WTC11 (cell line): ENCODE measurements around the gene FRYL. TPM values are rescaled to one million over a fixed set of nuclear protein-coding genes. Genes with fewer than 3 reads are reported as not detected.

Source experiments
- ATAC-seq: fragments of 200-7000 bp; cut with Tn5 transposase; 2 replicates; pipeline ENCODE4 v1.10.0; 2021; ENCODE audit warnings: mild to moderate bottlenecking, moderate library complexity
- CTCF ChIA-PET: fragments of 300-600 bp; sonication (Branson Sonifier 250); formaldehyde crosslinking; loops from one replicate; lab custom pipeline; 2021; ENCODE audit warnings: antibody characterized with exemption; lab: Charles Lee
- POLR2A ChIA-PET: fragments of 350-600 bp; sonication (Branson Sonifier 250); formaldehyde crosslinking; loops from one replicate; lab custom pipeline; 2021; ENCODE audit warnings: antibody characterized with exemption; lab: Charles Lee
- DNase-seq: peaks from one replicate; pipeline ENCODE4 v3.0.0; 2021; ENCODE audit warnings: low spot score
- H3K27ac Mint-ChIP-seq: 2 replicates; pipeline ENCODE4 v1.8.0; 2021; ENCODE audit warnings: mixed read lengths
- H3K27me3 Mint-ChIP-seq: 2 replicates; pipeline ENCODE4 v1.8.0; 2021; ENCODE audit warnings: low read depth, mild to moderate bottlenecking, moderate library complexity, mixed read lengths
- H3K36me3 Mint-ChIP-seq: 2 replicates; pipeline ENCODE4 v1.8.0; 2021; ENCODE audit warnings: mixed read lengths
- H3K4me1 Mint-ChIP-seq: 2 replicates; pipeline ENCODE4 v1.8.0; 2022; ENCODE audit warnings: mixed read lengths
- H3K4me3 Mint-ChIP-seq: 2 replicates; pipeline ENCODE4 v1.8.0; 2021; ENCODE audit warnings: mild to moderate bottlenecking, moderate library complexity, mixed read lengths
- H3K9me3 Mint-ChIP-seq: 2 replicates; pipeline ENCODE4 v1.8.0; 2021; ENCODE audit warnings: mixed read lengths
- CBFB ChIP-seq: sonication (generic); formaldehyde crosslinking; IDR thresholded peaks from 2 replicates; pipeline ENCODE4 v1.8.1; 2022; ENCODE audit warnings: mild to moderate bottlenecking, low read depth, missing genetic modification reagents
- CREM ChIP-seq: sonication (generic); formaldehyde crosslinking; IDR thresholded peaks from 2 replicates; pipeline ENCODE4 v1.8.1; 2022; ENCODE audit warnings: mild to moderate bottlenecking, missing genetic modification reagents, moderate library complexity
- EMX1 ChIP-seq: fragments of 250-450 bp; sonication (Bioruptor Pico); IDR thresholded peaks from 2 replicates; pipeline ENCODE4 v1.8.0; 2021; ENCODE audit warnings: mild to moderate bottlenecking
- ERG ChIP-seq: fragments of 250-450 bp; sonication (Bioruptor Pico); IDR thresholded peaks from 2 replicates; pipeline ENCODE4 v1.8.0; 2021; ENCODE audit warnings: mild to moderate bottlenecking
- MXD4 ChIP-seq: fragments of 250-450 bp; sonication (Bioruptor Pico); IDR thresholded peaks from 2 replicates; pipeline ENCODE4 v1.8.0; 2021; ENCODE audit warnings: mild to moderate bottlenecking, moderate library complexity, borderline replicate concordance
- NR2C2 ChIP-seq: sonication (generic); formaldehyde crosslinking; IDR thresholded peaks from 2 replicates; pipeline ENCODE4 v1.8.0; 2022; ENCODE audit warnings: mild to moderate bottlenecking, missing genetic modification reagents
- OVOL2 ChIP-seq: fragments of 250-450 bp; sonication (Bioruptor Pico); IDR thresholded peaks from 2 replicates; pipeline ENCODE4 v1.9.0; 2021; ENCODE audit warnings: mild to moderate bottlenecking, borderline replicate concordance
- PREB ChIP-seq: sonication (generic); formaldehyde crosslinking; IDR thresholded peaks from 2 replicates; pipeline ENCODE4 v1.8.1; 2022; ENCODE audit warnings: mild to moderate bottlenecking, missing genetic modification reagents, moderate library complexity, borderline replicate concordance
- RORB ChIP-seq: fragments of 250-450 bp; sonication (Bioruptor Pico); IDR thresholded peaks from 2 replicates; pipeline ENCODE4 v1.9.0; 2021; ENCODE audit warnings: mild to moderate bottlenecking
- TP53 ChIP-seq: sonication (generic); formaldehyde crosslinking; IDR thresholded peaks from 2 replicates; pipeline ENCODE4 v1.8.1; 2023; ENCODE audit warnings: mild to moderate bottlenecking, missing genetic modification reagents
- USF2 ChIP-seq: sonication (generic); formaldehyde crosslinking; IDR thresholded peaks from 2 replicates; pipeline ENCODE4 v1.8.1; 2023; ENCODE audit warnings: mild to moderate bottlenecking, missing genetic modification reagents, moderate library complexity
- ZNF263 ChIP-seq: sonication (generic); formaldehyde crosslinking; IDR thresholded peaks from 2 replicates; pipeline ENCODE4 v1.8.1; 2022; ENCODE audit warnings: low read depth, mild to moderate bottlenecking, moderate library complexity, missing genetic modification reagents
- ZNF281 ChIP-seq: sonication (generic); formaldehyde crosslinking; IDR thresholded peaks from 2 replicates; pipeline ENCODE4 v1.8.0; 2023; ENCODE audit warnings: mild to moderate bottlenecking, missing genetic modification reagents
- ZNF317 ChIP-seq: sonication (generic); formaldehyde crosslinking; IDR thresholded peaks from 2 replicates; pipeline ENCODE4 v1.8.1; 2023; ENCODE audit warnings: low read depth, mild to moderate bottlenecking, moderate library complexity, missing genetic modification reagents, borderline replicate concordance
- total RNA-seq: library from RNA; stranded (reverse); gene quantifications from 3 replicates; pipeline ENCODE4 v1.2.3, GENCODE V29; 2021
- TF ChIP-seq, protein P1 (sequence below): sonication (generic); formaldehyde crosslinking; IDR thresholded peaks from 2 replicates; pipeline ENCODE4 v1.8.1; 2023; ENCODE audit warnings: mild to moderate bottlenecking, missing genetic modification reagents
- TF ChIP-seq, protein P2 (sequence below): fragments of 200-600 bp; IDR thresholded peaks from 2 replicates; pipeline ENCODE4 v1.8.0; 2022; ENCODE audit warnings: antibody characterized with exemption
- TF ChIP-seq, protein P3 (sequence below): sonication (generic); formaldehyde crosslinking; IDR thresholded peaks from 2 replicates; pipeline ENCODE4 v1.8.1; 2022; ENCODE audit warnings: missing genetic modification reagents, borderline replicate concordance

FRYL gene
- total RNA-seq, 1 experiment from 2014 or later, result 38.7 TPM

DNA sequence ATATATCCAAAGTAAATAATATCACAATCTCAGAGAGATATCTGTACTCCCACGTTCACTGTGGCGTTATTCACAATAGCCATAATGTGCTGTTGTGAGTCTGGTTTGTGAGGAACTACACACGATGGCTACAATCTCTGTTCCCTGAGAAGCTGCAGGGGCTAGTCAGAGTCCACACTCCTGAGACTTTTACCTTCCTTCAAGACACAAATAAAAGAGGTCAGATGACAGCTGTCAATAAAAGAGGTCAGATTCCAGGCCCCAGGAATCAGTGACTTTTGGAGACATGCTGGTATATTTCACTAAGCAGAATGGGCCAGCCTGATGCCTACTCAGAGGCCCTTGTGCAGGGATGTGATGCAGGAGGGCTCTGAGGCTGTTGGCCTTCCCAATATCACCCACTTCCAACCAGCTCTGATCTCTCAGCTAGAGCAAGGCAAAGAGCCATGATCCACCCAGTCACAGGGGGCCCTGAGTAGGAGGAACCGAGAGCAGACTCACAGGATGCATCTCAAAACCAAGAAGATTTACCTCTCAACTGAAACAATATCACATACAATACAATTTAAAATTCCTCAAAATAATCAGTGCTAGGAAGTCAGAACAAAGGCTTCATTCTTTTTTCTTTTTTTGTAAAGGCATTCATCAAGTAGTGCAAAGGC, 13.8 kb downstream of the FRYL start (continued):
- no peak for TF ChIP-seq RORB (CRISPR knock-in tag)
- TF ChIP-seq, all 79 proteins: peak for 0

DNA sequence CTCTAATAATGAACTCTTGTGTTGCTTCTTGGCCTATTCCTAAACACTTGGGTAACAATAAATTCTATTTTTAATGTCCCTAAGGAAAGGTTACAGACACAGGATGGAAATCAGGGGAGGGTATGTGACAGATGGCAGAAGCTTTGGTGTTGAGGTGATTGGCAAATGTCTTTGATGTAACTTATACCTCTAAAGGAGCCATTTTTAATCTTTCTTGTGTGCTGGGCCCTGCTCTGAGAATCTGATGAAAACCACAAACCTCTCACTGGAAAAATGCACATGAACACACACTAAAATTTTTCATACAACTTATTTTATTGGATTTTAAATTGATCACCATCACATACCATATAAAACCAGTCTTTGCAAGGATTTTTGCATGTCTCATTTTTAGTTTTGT, 17.7 kb downstream of the FRYL start:
- H3K9me3 Mint-ChIP-seq, result peaks cover 3% of the 10 kb centered on the region; the same call in 1 of the 2 replicates
- ChIA-PET CTCF (no interaction called here), POLR2A (no interaction called here)
- peaks cover 13% of the 10 kb centered on the region for H3K36me3 Mint-ChIP-seq
- H3K4me3 Mint-ChIP-seq, result no peak overlapping the region
- TF ChIP-seq USF2 (no peak), RORB (CRISPR knock-in tag) (no peak), EMX1 (CRISPR knock-in tag) (no peak), MXD4 (CRISPR knock-in tag) (no peak), CREM (no peak), ERG (CRISPR knock-in tag) (no peak), CBFB (no peak), OVOL2 (CRISPR knock-in tag) (no peak), ZNF317 (no peak), PREB (no peak), TP53 (no peak), NR2C2 (CRISPR knock-in tag) (no peak), ZNF281 (CRISPR knock-in tag) (no peak), ZNF263 (CRISPR knock-in tag) (no peak)
- TF ChIP-seq, protein P1, sequence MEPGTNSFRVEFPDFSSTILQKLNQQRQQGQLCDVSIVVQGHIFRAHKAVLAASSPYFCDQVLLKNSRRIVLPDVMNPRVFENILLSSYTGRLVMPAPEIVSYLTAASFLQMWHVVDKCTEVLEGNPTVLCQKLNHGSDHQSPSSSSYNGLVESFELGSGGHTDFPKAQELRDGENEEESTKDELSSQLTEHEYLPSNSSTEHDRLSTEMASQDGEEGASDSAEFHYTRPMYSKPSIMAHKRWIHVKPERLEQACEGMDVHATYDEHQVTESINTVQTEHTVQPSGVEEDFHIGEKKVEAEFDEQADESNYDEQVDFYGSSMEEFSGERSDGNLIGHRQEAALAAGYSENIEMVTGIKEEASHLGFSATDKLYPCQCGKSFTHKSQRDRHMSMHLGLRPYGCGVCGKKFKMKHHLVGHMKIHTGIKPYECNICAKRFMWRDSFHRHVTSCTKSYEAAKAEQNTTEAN (CRISPR knock-in tag), result no peak
- TF ChIP-seq, protein P2, sequence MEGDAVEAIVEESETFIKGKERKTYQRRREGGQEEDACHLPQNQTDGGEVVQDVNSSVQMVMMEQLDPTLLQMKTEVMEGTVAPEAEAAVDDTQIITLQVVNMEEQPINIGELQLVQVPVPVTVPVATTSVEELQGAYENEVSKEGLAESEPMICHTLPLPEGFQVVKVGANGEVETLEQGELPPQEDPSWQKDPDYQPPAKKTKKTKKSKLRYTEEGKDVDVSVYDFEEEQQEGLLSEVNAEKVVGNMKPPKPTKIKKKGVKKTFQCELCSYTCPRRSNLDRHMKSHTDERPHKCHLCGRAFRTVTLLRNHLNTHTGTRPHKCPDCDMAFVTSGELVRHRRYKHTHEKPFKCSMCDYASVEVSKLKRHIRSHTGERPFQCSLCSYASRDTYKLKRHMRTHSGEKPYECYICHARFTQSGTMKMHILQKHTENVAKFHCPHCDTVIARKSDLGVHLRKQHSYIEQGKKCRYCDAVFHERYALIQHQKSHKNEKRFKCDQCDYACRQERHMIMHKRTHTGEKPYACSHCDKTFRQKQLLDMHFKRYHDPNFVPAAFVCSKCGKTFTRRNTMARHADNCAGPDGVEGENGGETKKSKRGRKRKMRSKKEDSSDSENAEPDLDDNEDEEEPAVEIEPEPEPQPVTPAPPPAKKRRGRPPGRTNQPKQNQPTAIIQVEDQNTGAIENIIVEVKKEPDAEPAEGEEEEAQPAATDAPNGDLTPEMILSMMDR, result no peak
- TF ChIP-seq, protein P3, sequence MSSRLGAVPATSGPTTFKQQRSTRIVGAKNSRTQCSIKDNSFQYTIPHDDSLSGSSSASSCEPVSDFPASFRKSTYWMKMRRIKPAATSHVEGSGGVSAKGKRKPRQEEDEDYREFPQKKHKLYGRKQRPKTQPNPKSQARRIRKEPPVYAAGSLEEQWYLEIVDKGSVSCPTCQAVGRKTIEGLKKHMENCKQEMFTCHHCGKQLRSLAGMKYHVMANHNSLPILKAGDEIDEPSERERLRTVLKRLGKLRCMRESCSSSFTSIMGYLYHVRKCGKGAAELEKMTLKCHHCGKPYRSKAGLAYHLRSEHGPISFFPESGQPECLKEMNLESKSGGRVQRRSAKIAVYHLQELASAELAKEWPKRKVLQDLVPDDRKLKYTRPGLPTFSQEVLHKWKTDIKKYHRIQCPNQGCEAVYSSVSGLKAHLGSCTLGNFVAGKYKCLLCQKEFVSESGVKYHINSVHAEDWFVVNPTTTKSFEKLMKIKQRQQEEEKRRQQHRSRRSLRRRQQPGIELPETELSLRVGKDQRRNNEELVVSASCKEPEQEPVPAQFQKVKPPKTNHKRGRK (CRISPR knock-in tag), result no peak
- no peak for ATAC-seq
- H3K27me3 Mint-ChIP-seq, result no peaks in the 10 kb centered on the region
- H3K4me1 Mint-ChIP-seq, result peaks cover 11% of the 10 kb centered on the region
- H3K27ac Mint-ChIP-seq, result no peak overlapping the region
- no peak for DNase-seq
